Effector memory CD8-positive, alpha-beta T cell (primary cell): Measurements from ENCODE around the gene ZNF853.
"Not testable (repeated sequence)": the region's sequence is repeated elsewhere in the genome, so short reads cannot be mapped to it uniquely, and the experiment has no call there.

Experiments
- ATAC-seq: fragments of 150-1000 bp; cut with Tn5 transposase; replicated peaks from 2 replicates; pipeline ENCODE4 v1.10.0; 2021; ENCODE audit warnings: mild to moderate bottlenecking, moderate library complexity
- DNase-seq, 3 experiments: peaks; one replicate each; pipeline ENCODE4 v3.0.0; 2021
- H3K27ac Mint-ChIP-seq, 2 donors: one replicate each; pipeline ENCODE4 v1.8.0; 2022; ENCODE audit warnings: mild to moderate bottlenecking in 2 of 2, mixed read lengths in 2 of 2, moderate library complexity in 2 of 2
- H3K27me3 Mint-ChIP-seq, 2 donors: one replicate each; pipeline ENCODE4 v1.8.0; 2022; ENCODE audit warnings: mixed read lengths in 2 of 2
- H3K36me3 Mint-ChIP-seq: one replicate; pipeline ENCODE4 v1.8.0; 2022; ENCODE audit warnings: mild to moderate bottlenecking, moderate library complexity, mixed read lengths; ENCODE audit not compliant: insufficient read depth
- H3K4me1 Mint-ChIP-seq, 2 donors: one replicate each; pipeline ENCODE4 v1.8.0; 2022; ENCODE audit warnings: low read depth in 2 of 2, mixed read lengths in 2 of 2
- H3K4me3 Mint-ChIP-seq, 2 donors: one replicate each; pipeline ENCODE4 v1.8.0; 2022; ENCODE audit warnings: mild to moderate bottlenecking in 2 of 2, mixed read lengths in 2 of 2, moderate library complexity in 2 of 2
- H3K9me3 Mint-ChIP-seq, 2 donors: one replicate each; pipeline ENCODE4 v1.8.0; 2022; ENCODE audit warnings: mixed read lengths in 2 of 2

The ZNF853 gene

GRCh38 chr7:6634971-6635370 is 19.6 kb downstream of the ZNF853 start:
- H3K4me1 Mint-ChIP-seq, result peaks cover 22 to 26% of the 10 kb centered on the region in 2 donors
- ATAC-seq, H3K36me3 Mint-ChIP-seq, DNase-seq, H3K27me3 Mint-ChIP-seq, H3K9me3 Mint-ChIP-seq, H3K4me3 Mint-ChIP-seq: not testable (repeated sequence)
- peak overlapping the region in 1 of 2 donors; percentile 68 for H3K27ac Mint-ChIP-seq

GRCh38 chr7:6636741-6637543 is 21.5 kb downstream of the ZNF853 start, which contains the start of gene ZNF316:
Gene ZNF316, plus strand, starts transcription at chr7:6637318. Its CDS starts 5,092 bp downstream, at chr7:6642410.
- peak in 2 of 3 experiments; percentile 48 to 64 for DNase-seq
- Mint-ChIP-seq H3K9me3 (no peaks in the 10 kb centered on the region), H3K4me3 (peak within 1 kb of the TSS; percentile 84 to 90)

DNA sequence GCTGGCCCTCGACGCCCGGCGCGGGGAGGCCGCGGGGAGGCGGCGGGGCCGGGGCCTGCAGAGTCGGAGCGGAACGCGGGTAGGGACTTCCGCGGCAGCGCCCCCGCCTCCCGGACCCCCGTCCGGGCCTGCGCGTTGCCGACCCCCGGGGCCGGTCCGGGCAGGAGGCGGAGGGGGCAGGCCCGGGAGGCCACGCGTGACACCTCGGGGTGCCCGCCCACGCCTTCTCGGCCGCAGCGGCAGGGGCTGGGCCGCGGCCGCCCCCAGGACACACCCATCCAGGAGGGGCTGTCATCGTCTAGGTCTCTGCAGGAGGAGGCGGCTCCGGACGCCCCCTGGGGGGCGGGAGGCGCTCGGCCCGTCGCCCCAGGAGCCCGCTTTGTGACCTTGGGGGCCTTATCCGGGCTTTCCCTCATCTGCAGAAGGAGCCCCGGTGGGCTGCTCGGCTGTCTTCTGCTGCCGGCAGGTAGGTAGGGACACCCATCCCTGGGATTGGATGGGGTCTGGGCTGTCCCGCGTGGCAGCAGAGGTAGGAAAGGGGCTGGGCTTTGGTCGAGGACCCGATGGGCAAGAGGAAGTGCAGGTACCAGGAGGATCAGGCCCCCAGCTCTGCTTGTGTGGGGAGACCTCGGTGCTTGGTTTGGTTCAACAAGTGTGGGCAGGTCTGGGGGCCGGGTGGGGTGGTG is 22.3 kb downstream of the ZNF853 start:
- H3K4me3 Mint-ChIP-seq, result peak overlapping the region; percentile 84 to 90
- no peaks in the 10 kb centered on the region for H3K27me3 Mint-ChIP-seq
- H3K9me3 Mint-ChIP-seq, result no peaks in the 10 kb centered on the region
- H3K4me1 Mint-ChIP-seq, result peaks cover 28 to 32% of the 10 kb centered on the region in 2 donors
- H3K27ac Mint-ChIP-seq, result peak overlapping the region; percentile 90 to 94
- peaks cover 11% of the 10 kb centered on the region for H3K36me3 Mint-ChIP-seq
- DNase-seq, result peak; percentile 51 to 61 (median 55)
- ATAC-seq, result peak; percentile 78

More at GRCh38 chr7:6636741-6637543, 21.5 kb downstream of the ZNF853 start, which contains the start of gene ZNF316:
- ATAC-seq, result peak; percentile 71
- Mint-ChIP-seq H3K4me1 (peaks cover 25 to 32% of the 10 kb centered on the region in 2 donors), H3K27ac (peak within 1 kb of the TSS; percentile 90 to 94), H3K36me3 (peaks cover 10% of the 10 kb centered on the region), H3K27me3 (no peaks in the 10 kb centered on the region)

GRCh38 chr7:6639032-6639431 is 23.6 kb downstream of the ZNF853 start:
- H3K4me3 Mint-ChIP-seq, result peak overlapping the region; percentile 84 to 90
- H3K27ac Mint-ChIP-seq, result peak overlapping the region; percentile 90 to 94
- H3K27me3 Mint-ChIP-seq, result no peaks in the 10 kb centered on the region
- no peaks in the 10 kb centered on the region for H3K9me3 Mint-ChIP-seq
- no peak for ATAC-seq
- H3K4me1 Mint-ChIP-seq, result peaks cover 29 to 32% of the 10 kb centered on the region in 2 donors
- H3K36me3 Mint-ChIP-seq, result peaks cover 11% of the 10 kb centered on the region
- no peak for DNase-seq

DNA sequence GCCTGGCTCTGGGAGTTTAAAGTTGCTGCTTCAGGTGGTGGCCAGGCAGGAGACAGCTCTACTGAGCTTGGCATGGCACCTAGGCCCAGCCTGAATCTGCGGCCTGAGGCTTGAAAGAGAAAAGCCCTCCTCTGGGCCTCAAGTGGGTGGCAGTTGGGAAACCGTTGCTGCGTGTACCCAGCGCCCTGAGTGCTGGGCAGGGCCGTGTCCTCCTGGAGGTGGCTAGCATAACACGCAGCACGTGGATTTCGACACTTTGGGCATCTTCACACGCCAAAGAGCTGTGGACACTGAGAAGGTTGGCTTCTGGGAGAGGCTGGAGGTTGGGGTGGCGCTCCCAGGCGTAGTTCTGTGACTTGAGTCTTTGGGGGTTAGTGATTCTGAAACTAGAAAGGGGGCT is 24.2 kb downstream of the ZNF853 start:
- Mint-ChIP-seq H3K4me1 (peaks cover 29 to 32% of the 10 kb centered on the region in 2 donors), H3K36me3 (peaks cover 11% of the 10 kb centered on the region), H3K27ac (peak overlapping the region; percentile 90 to 94), H3K9me3 (no peaks in the 10 kb centered on the region), H3K27me3 (no peaks in the 10 kb centered on the region), H3K4me3 (no peak overlapping the region)
- ATAC-seq, result no peak
- no peak for DNase-seq

GRCh38 chr7:6640246-6640721 is 24.9 kb downstream of the ZNF853 start:
- ATAC-seq (no peak), DNase-seq (no peak)
- no peak overlapping the region for H3K4me3 Mint-ChIP-seq
- no peaks in the 10 kb centered on the region for H3K9me3 Mint-ChIP-seq
- H3K4me1 Mint-ChIP-seq, result peaks cover 29 to 32% of the 10 kb centered on the region in 2 donors
- no peaks in the 10 kb centered on the region for H3K27me3 Mint-ChIP-seq
- H3K36me3 Mint-ChIP-seq, result peaks cover 14% of the 10 kb centered on the region
- H3K27ac Mint-ChIP-seq, result peak overlapping the region in 1 of 2 donors; percentile 90

DNA sequence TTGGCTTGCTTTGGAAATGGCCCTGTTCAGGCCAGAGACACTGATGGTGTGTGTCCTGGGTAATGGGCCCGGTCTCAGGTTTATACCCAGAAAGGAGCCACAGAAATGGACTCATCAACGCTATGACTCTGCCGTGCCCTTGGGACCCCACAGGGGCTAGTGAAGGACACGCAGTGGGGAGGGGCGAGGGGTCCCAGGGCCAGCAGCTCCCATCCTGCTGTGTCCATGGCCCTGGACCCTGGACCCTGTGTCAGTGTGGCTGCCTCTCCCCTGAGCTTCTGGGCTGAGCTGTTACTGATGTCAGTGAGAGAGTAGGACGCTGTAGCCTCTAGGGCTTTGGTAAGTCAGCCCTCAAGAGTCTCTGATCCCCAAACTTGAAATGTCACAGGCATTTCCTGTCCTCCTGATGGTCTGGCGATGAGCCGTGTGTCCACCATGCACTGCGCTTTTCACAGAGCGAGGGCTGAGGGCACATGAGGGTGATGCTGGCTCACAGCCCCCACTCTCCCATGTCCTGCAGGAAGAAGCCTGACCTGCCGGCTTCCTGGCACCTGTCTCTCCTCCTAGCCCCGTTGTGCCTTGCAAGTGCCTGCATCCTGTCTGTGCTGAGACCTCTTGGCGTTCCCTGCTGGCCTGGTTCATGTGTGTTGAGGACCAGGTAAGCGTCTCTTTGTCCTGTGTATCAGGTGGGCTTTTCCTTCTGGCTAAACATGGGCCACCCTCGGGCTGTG is 26.1 kb downstream of the ZNF853 start:
- Mint-ChIP-seq H3K9me3 (no peaks in the 10 kb centered on the region), H3K4me1 (peaks cover 30 to 36% of the 10 kb centered on the region in 2 donors), H3K27me3 (no peaks in the 10 kb centered on the region), H3K36me3 (peaks cover 20% of the 10 kb centered on the region), H3K4me3 (no peak overlapping the region), H3K27ac (peak overlapping the region in 1 of 2 donors; percentile 68)
- ATAC-seq (no peak), DNase-seq (no peak)

DNA sequence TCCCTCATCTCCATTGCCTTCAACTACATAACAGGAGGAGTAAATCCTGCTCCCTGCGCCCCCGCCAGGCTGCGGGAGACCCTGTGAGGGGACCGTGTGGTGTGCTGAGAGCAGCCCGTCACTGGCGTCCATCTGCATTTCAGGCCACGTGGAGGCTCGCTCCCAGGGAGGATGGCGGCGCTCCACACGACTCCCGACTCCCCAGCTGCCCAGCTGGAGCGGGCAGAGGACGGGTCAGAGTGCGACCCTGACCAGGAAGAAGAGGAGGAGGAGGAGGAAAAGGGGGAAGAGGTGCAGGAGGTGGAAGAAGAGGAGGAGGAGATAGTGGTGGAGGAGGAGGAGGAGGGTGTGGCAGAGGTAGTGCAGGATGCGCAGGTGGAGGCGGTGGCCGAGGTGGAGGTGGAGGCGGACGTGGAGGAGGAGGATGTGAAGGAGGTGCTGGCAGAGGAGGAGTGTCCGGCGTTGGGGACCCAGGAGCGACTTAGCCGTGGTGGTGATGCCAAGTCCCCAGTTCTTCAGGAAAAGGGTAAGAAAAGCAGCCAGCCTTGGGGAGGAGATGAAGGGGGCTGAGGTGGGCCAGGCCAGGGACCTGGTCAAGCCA is 26.9 kb downstream of the ZNF853 start:
- Mint-ChIP-seq H3K27me3 (no peaks in the 10 kb centered on the region), H3K36me3 (peaks cover 25% of the 10 kb centered on the region), H3K4me1 (peaks cover 29 to 37% of the 10 kb centered on the region in 2 donors), H3K27ac (peak overlapping the region; percentile 58 to 68), H3K4me3 (no peak overlapping the region), H3K9me3 (no peaks in the 10 kb centered on the region)
- DNase-seq (no peak), ATAC-seq (no peak)

DNA sequence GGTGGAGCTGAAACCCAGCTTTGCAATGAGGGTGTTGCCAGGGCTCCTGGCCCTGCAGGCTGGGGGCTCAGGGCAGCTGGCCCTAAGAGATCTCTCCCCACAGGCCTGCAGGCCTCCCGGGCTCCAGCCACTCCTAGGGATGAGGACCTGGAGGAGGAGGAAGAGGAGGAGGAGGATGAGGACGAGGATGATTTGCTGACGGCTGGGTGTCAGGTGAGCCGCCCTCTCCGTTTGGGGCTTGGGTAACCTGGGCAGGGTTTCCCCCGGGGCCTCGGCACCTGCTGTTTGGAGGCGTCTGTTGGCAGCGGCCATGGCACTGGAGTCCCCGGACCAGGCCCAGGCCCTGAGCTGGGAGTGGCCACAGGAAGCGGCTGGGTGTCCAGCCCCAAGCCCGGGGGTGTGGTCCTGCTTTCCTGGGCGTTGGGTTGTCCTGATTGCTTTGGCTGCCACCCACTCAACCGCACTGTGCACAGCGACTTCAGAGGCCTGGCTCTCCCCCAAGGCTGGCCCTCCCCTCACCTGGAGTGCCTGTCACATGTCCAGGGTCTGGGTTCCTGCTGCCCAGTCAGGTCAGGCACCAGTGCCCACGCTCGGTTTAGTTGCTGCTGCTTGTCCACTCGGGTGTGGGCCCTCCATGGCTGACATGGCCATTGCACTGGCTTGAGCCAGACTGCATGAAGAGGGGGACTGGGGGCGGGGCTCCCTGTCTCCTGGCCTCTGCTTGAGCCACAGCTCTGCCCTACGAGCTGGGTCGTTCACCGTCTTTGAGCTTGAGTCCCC is 27.6 kb downstream of the ZNF853 start:
- peaks cover 25% of the 10 kb centered on the region for H3K36me3 Mint-ChIP-seq

DNA sequence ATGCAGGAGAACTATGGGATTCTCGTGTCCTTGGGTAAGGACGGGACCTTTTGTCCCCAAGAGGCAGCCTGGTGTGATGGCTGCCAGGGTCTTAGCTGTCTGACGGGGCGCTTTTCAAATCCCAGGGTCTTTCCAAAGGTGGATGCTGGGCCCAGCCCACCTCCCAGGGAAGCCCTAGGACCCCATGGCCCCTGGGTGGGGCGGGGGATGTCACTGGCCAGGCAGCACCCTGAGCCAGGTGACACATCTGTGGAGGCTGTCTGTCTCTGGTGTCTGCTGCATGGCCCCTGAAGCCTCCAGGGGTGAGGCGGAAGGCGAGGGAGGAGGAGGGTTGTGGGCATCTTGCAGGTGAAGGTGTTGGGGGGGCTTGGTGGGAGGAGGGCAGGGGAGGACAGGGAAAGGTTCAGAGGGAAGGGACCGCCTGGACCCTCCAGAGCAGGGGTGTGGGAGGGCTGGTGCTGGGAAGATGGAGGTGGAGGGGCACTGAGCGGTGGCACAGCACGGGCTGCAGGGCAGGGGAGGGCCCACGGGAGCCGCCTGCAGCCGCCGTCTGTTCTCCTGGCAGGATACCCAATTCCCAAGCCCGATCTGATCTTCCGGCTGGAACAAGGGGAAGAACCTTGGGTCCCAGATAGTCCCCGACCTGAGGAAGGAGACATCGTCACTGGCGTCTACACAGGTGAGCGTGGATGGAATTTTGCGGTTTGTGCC is 28.7 kb downstream of the ZNF853 start:
- H3K36me3 Mint-ChIP-seq, result peaks cover 26% of the 10 kb centered on the region
- H3K4me3 Mint-ChIP-seq, result no peak overlapping the region

More for the DNA sequence above, 27.6 kb downstream of the ZNF853 start:
- Mint-ChIP-seq H3K4me3 (no peak overlapping the region), H3K27me3 (no peaks in the 10 kb centered on the region), H3K9me3 (no peaks in the 10 kb centered on the region), H3K27ac (peak overlapping the region in 1 of 2 donors; percentile 58), H3K4me1 (peaks cover 25 to 36% of the 10 kb centered on the region in 2 donors)
- ATAC-seq, result no peak
- no peak for DNase-seq

DNA sequence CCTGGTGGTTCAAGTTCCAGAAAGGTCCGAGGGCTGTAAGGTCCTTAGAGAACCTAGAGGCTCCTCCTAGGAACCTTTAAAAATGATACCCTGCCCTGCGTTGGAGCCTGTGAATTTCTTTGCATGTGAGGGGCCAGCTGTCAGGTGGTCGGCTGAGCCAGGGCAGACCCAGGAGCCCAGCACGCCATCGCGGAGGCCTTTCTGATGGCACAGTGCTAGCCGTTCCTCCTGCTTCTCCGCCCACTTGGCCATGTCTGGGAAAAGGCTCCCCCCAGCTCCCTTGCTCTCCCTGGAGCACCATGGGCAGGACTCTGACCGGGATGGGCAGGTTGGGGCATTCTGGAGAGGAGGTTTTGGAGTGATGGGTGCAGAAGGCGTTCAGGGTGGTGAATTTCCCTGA is 29.3 kb downstream of the ZNF853 start:
- ATAC-seq (no peak), DNase-seq (no peak)
- Mint-ChIP-seq H3K27ac (peak overlapping the region in 1 of 2 donors; percentile 44), H3K4me3 (no peak overlapping the region), H3K27me3 (no peaks in the 10 kb centered on the region), H3K36me3 (peaks cover 28% of the 10 kb centered on the region), H3K4me1 (peaks cover 11 to 20% of the 10 kb centered on the region in 2 donors), H3K9me3 (no peaks in the 10 kb centered on the region)

More for the DNA sequence above, 28.7 kb downstream of the ZNF853 start:
- no peak overlapping the region for H3K27ac Mint-ChIP-seq
- DNase-seq, result no peak
- no peaks in the 10 kb centered on the region for H3K9me3 Mint-ChIP-seq
- ATAC-seq, result no peak
- H3K4me1 Mint-ChIP-seq, result peaks cover 17 to 27% of the 10 kb centered on the region in 2 donors
- H3K27me3 Mint-ChIP-seq, result no peaks in the 10 kb centered on the region

GRCh38 chr7:6646465-6646864 is 31.1 kb downstream of the ZNF853 start:
- Mint-ChIP-seq H3K9me3 (no peaks in the 10 kb centered on the region), H3K27ac (peak overlapping the region in 1 of 2 donors; percentile 65), H3K4me1 (peaks cover 4 to 15% of the 10 kb centered on the region in 2 donors), H3K27me3 (no peaks in the 10 kb centered on the region), H3K36me3 (peaks cover 32% of the 10 kb centered on the region), H3K4me3 (no peak overlapping the region)
- DNase-seq (no peak), ATAC-seq (no peak)
